HG03139 (cell line): ENCODE results near the gene ZNF880.
A peak's percentile ranks its signal among the peaks of the same experiment; 100 is the strongest.
"Not testable (repeated sequence)": the region's sequence is repeated elsewhere in the genome, so short reads cannot be mapped to it uniquely, and the experiment has no call there.

Experiments
- ATAC-seq: cut with Tn5 transposase; IDR thresholded peaks from one replicate; pipeline ENCODE4 v1.9.1; 2021; ENCODE audit not compliant: unreplicated experiment

Gene ZNF880

GRCh38 chr19:52369559-52370340 is at the start of gene ZNF880:
Gene ZNF880 (plus strand): TSS chr19:52369923. CDS start chr19:52369966, 43 bp downstream.
- no peak for ATAC-seq

- ATAC-seq, result no peak
Observed at GRCh38 chr19:52322429-52322828, 47.3 kb upstream of the ZNF880 start.

GRCh38 chr19:52331757-52332156 is 38.0 kb upstream of the ZNF880 start:
- ATAC-seq, result no peak

- ATAC-seq, result peak; percentile 19
Observed at GRCh38 chr19:52335768-52336116, 34.0 kb upstream of the ZNF880 start.

GRCh38 chr19:52336117-52336790 is 33.5 kb upstream of the ZNF880 start, which contains the start of gene ZNF610:
Gene ZNF610 (plus strand): TSS chr19:52336243. CDS start chr19:52349173, 12,930 bp downstream.
- ATAC-seq, result peak; percentile 87

GRCh38 chr19:52336791-52337381 is 32.8 kb upstream of the ZNF880 start:
- no peak for ATAC-seq

GRCh38 chr19:52339022-52339421 is 30.7 kb upstream of the ZNF880 start:
- ATAC-seq, result not testable (repeated sequence)

GRCh38 chr19:52343548-52343947 is 26.2 kb upstream of the ZNF880 start:
- no peak for ATAC-seq

GRCh38 chr19:52345162-52345561 is 24.6 kb upstream of the ZNF880 start:
- no peak for ATAC-seq

GRCh38 chr19:52351512-52351911 is 18.2 kb upstream of the ZNF880 start:
- ATAC-seq, result no peak

- ATAC-seq, result no peak
Observed at GRCh38 chr19:52366414-52366824, 3.3 kb upstream of the ZNF880 start.

GRCh38 chr19:52370341-52370710 is 603 bp downstream of the ZNF880 start:
- no peak for ATAC-seq

GRCh38 chr19:52391135-52391534 is 21.4 kb downstream of the ZNF880 start:
- no peak for ATAC-seq

- no peak for ATAC-seq
Observed at GRCh38 chr19:52397310-52398080, 27.8 kb downstream of the ZNF880 start, which contains the start of gene ZNF528. Gene ZNF528 (plus strand): TSS chr19:52397849. CDS start chr19:52402014, 4,165 bp downstream.

- ATAC-seq, result no peak
Observed at GRCh38 chr19:52398081-52398441, 28.3 kb downstream of the ZNF880 start.

- ATAC-seq, result no peak
Observed at GRCh38 chr19:52410276-52410675, 40.6 kb downstream of the ZNF880 start.

GRCh38 chr19:52415711-52416110 is 46.0 kb downstream of the ZNF880 start:
- ATAC-seq, result no peak

- ATAC-seq, result no peak
Observed at GRCh38 chr19:52428937-52429336, 59.2 kb downstream of the ZNF880 start, which contains the start of gene ZNF534. Gene ZNF534 (plus strand): TSS chr19:52429148. CDS start chr19:52431475, 2,327 bp downstream.
